Panc1 (cell line): ENCODE measurements around the gene PKNOX2. TPM values are rescaled to one million over a fixed set of nuclear protein-coding genes. Genes with fewer than 3 reads are reported as not detected.

ENCODE experiments used
- ATAC-seq: fragments of 200-7000 bp; cut with Tn5 transposase; 2 replicates; pipeline ENCODE4 v1.9.1; 2020; ENCODE audit warnings: mild to moderate bottlenecking, moderate library complexity
- BruUV-seq: library from RNA; stranded (reverse); fragments of 400-500 nt; replicated peaks from 2 replicates; lab custom pipeline; 2021; lab: Mats Ljungman, UMichigan
- CTCF ChIA-PET: fragments of 300-600 bp; sonication (Branson Sonifier 250); formaldehyde crosslinking; loops from one replicate; lab custom pipeline; 2022; ENCODE audit warnings: antibody characterized with exemption; lab: Charles Lee
- POLR2A ChIA-PET: fragments of 300-600 bp; sonication (Branson Sonifier 250); formaldehyde crosslinking; loops from one replicate; lab custom pipeline; 2022; ENCODE audit warnings: antibody characterized with exemption; lab: Charles Lee
- DNase-seq: peaks from one replicate; pipeline ENCODE4 v3.0.0-alpha.2; 2010; ENCODE audit warnings: low read depth, low spot score
- H3K27ac ChIP-seq: 2 replicates; pipeline ENCODE4 v1.5.1; 2011; ENCODE audit warnings: mild to moderate bottlenecking, low read length, inconsistent platforms
- H3K27me3 ChIP-seq: fragments of 200-500 bp; sonication (Bioruptor generic); 2 replicates; pipeline ENCODE4 v1.6.0; 2014; ENCODE audit warnings: low read length, inconsistent platforms; ENCODE audit not compliant: control insufficient read depth, insufficient read depth
- H3K36me3 ChIP-seq: fragments of 200-500 bp; sonication (Bioruptor generic); 2 replicates; pipeline ENCODE4 v1.5.1; 2014; ENCODE audit warnings: inconsistent platforms, mild to moderate bottlenecking, low read length, moderate library complexity; ENCODE audit not compliant: control insufficient read depth, insufficient read depth
- H3K4me1 ChIP-seq: 2 replicates; pipeline ENCODE4 v1.5.1; 2011; ENCODE audit warnings: inconsistent platforms, mild to moderate bottlenecking, low read length, moderate library complexity; ENCODE audit not compliant: control insufficient read depth, insufficient read depth
- H3K4me3 ChIP-seq, 2 experiments: 2 replicates each; pipeline ENCODE4 v1.5.1; 2011 to 2012; ENCODE audit warnings: low read depth in 2 of 2, low read length in 2 of 2, mild to moderate bottlenecking in 2 of 2, inconsistent platforms in 1 of 2, moderate library complexity in 1 of 2
- H3K9me3 ChIP-seq: fragments of 200-500 bp; sonication (Bioruptor generic); 2 replicates; pipeline ENCODE4 v1.5.1; 2014; ENCODE audit warnings: low read depth, mild to moderate bottlenecking, inconsistent platforms, low read length, moderate library complexity; ENCODE audit not compliant: control insufficient read depth, insufficient read depth
- POLR2AphosphoS5 ChIP-seq: IDR thresholded peaks from 2 replicates; pipeline ENCODE4 v1.6.1; 2012; ENCODE audit warnings: mild to moderate bottlenecking, low read depth, low read length, moderate library complexity
- SIN3A ChIP-seq: IDR thresholded peaks from 2 replicates; pipeline ENCODE4 v1.6.1; 2012; ENCODE audit warnings: low read depth, mild to moderate bottlenecking, low read length, moderate library complexity, borderline replicate concordance; ENCODE audit not compliant: insufficient read depth
- TCF7L2 ChIP-seq: IDR thresholded peaks from 2 replicates; pipeline ENCODE4 v1.6.1; 2011; ENCODE audit warnings: mild to moderate bottlenecking, low read depth, low read length, inconsistent platforms
- in situ Hi-C: cut with HindIII; loops from 2 replicates; pipeline ENCODE4 v1.10.0; 2016; ENCODE audit warnings: low sequenced_read_pairs, low pct_unique_long_range_greater_than_20kb
- intact Hi-C: fragments of 100-400 bp; cut with micrococcal nuclease; formaldehyde crosslinking; loops from one replicate; pipeline ENCODE4 v1.10.0; 2022; ENCODE audit not compliant: unreplicated experiment
- total RNA-seq: library from RNA; stranded (reverse); gene quantifications from one replicate; pipeline ENCODE4 v1.2.1, GENCODE V29; 2021; ENCODE audit not compliant: unreplicated experiment
- TF ChIP-seq, protein P1 (sequence below): fragments of 450-650 bp; IDR thresholded peaks from 2 replicates; pipeline ENCODE4 v1.5.1; 2017; ENCODE audit warnings: mild to moderate bottlenecking
- TF ChIP-seq, protein P2 (sequence below), 2 experiments: IDR thresholded peaks; 2 replicates each; pipeline ENCODE4 v1.6.1; 2011 to 2012; ENCODE audit warnings: low read depth in 2 of 2, control low read depth in 1 of 2, low read length in 1 of 2, mild to moderate bottlenecking in 1 of 2, moderate library complexity in 1 of 2; ENCODE audit not compliant: insufficient read depth in 1 of 2

Gene PKNOX2
- total RNA-seq, 1 experiment from 2014 or later, result not detected

DNA sequence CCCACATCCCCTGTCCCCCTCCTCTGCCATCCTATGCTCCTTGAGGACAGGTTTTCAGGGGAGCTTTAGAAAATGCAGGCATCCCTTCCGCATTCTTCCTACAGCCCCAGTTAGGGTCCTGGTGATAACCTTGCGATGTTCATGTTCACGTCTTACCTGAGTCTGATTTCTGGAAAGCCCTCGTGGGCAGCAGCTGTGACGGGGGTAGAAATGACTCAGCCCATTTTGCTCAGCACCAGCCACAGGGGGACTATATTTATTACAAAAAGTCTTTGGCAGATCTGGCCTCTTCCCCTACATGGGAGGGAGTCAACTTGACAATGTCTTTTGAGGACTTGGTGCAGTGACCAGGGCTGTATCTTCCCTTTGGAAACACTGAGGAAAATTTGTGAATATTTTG lies 12.3 kb downstream of the PKNOX2 start:
- in situ Hi-C loops, result no loop called here
- ChIA-PET CTCF (no interaction called here), POLR2A (no interaction called here)
- Histone ChIP-seq H3K4me1 (no peaks in the 10 kb centered on the region), H3K9me3 (no peaks in the 10 kb centered on the region), H3K4me3 (no peak overlapping the region), H3K36me3 (no peaks in the 10 kb centered on the region), H3K27ac (no peak overlapping the region), H3K27me3 (peaks cover 26% of the 10 kb centered on the region)
- DNase-seq, result no peak
- no peak for ATAC-seq
- intact Hi-C loops, result no loop called here
- TF ChIP-seq, protein P1, sequence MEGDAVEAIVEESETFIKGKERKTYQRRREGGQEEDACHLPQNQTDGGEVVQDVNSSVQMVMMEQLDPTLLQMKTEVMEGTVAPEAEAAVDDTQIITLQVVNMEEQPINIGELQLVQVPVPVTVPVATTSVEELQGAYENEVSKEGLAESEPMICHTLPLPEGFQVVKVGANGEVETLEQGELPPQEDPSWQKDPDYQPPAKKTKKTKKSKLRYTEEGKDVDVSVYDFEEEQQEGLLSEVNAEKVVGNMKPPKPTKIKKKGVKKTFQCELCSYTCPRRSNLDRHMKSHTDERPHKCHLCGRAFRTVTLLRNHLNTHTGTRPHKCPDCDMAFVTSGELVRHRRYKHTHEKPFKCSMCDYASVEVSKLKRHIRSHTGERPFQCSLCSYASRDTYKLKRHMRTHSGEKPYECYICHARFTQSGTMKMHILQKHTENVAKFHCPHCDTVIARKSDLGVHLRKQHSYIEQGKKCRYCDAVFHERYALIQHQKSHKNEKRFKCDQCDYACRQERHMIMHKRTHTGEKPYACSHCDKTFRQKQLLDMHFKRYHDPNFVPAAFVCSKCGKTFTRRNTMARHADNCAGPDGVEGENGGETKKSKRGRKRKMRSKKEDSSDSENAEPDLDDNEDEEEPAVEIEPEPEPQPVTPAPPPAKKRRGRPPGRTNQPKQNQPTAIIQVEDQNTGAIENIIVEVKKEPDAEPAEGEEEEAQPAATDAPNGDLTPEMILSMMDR, result no peak
- no peak for TF ChIP-seq SIN3A
- TF ChIP-seq POLR2AphosphoS5, result no peak
- TF ChIP-seq, protein P2, sequence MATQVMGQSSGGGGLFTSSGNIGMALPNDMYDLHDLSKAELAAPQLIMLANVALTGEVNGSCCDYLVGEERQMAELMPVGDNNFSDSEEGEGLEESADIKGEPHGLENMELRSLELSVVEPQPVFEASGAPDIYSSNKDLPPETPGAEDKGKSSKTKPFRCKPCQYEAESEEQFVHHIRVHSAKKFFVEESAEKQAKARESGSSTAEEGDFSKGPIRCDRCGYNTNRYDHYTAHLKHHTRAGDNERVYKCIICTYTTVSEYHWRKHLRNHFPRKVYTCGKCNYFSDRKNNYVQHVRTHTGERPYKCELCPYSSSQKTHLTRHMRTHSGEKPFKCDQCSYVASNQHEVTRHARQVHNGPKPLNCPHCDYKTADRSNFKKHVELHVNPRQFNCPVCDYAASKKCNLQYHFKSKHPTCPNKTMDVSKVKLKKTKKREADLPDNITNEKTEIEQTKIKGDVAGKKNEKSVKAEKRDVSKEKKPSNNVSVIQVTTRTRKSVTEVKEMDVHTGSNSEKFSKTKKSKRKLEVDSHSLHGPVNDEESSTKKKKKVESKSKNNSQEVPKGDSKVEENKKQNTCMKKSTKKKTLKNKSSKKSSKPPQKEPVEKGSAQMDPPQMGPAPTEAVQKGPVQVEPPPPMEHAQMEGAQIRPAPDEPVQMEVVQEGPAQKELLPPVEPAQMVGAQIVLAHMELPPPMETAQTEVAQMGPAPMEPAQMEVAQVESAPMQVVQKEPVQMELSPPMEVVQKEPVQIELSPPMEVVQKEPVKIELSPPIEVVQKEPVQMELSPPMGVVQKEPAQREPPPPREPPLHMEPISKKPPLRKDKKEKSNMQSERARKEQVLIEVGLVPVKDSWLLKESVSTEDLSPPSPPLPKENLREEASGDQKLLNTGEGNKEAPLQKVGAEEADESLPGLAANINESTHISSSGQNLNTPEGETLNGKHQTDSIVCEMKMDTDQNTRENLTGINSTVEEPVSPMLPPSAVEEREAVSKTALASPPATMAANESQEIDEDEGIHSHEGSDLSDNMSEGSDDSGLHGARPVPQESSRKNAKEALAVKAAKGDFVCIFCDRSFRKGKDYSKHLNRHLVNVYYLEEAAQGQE (IDR thresholded peaks at IDR 0.05; ENCODE audit: insufficient read depth in 1 of 2, low read depth in 2 of 2, low read length in 1 of 2), result no peak
- TF ChIP-seq TCF7L2, result no peak
- BruUV-seq, result no TSS peak

DNA sequence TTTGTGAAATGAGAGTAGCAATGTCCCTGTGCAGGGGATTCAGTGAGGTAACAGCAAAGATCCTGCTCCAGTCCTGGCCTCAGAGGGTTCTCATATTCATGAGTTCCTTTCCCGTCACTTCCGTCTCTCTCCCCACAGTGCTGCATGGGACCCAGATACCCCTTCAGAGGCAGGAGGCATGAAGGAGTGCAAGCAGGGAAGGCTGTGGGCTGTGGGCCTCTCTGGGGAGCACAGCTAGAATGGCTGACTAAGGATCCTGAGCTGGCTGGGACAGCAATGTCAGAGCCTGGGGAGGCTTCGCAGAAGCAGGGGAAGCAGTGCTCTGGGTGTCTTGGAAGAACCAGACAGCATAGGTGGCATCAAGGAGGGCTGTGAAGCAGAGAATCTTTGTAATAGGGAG lies 13.0 kb downstream of the PKNOX2 start:
- in situ Hi-C loops, result no loop called here
- intact Hi-C loops, result no loop called here
- Histone ChIP-seq H3K9me3 (no peaks in the 10 kb centered on the region), H3K27me3 (peaks cover 27% of the 10 kb centered on the region), H3K4me1 (no peaks in the 10 kb centered on the region), H3K36me3 (no peaks in the 10 kb centered on the region), H3K27ac (no peak overlapping the region), H3K4me3 (no peak overlapping the region)
- no peak for TF ChIP-seq SIN3A
- no peak for TF ChIP-seq POLR2AphosphoS5
- ChIA-PET POLR2A (no interaction called here), CTCF (no interaction called here)
- DNase-seq (no peak), ATAC-seq (no peak)
- BruUV-seq, result no TSS peak

DNA sequence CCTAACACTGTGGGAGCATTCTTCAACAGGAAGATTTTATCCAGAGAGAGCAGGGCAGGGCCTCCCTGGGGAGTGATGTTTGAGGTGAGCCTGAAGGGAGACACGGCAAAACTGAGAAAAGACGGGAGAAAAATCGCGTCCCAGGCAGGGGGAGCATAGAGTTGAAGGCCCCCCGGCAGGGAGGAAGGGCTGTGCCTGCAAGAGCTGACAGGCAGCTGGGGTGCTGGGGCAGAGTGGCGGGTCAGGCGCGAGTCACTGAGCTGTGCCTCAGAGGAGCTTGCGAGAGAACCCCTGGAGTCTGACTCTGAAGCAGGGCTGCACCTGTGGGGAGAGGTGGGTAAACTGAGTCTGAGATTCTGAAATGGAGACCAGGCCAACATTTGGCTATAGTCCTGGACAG lies 14.8 kb downstream of the PKNOX2 start:
- in situ Hi-C loops, result no loop called here
- CTCF ChIA-PET, result no interaction called here
- BruUV-seq, result no TSS peak

More for the DNA sequence above, 14.8 kb downstream of the PKNOX2 start:
- DNase-seq (no peak), ATAC-seq (no peak)
- Histone ChIP-seq H3K4me3 (no peak overlapping the region), H3K27ac (no peak overlapping the region), H3K9me3 (no peaks in the 10 kb centered on the region), H3K36me3 (no peaks in the 10 kb centered on the region), H3K27me3 (peaks cover 25% of the 10 kb centered on the region), H3K4me1 (no peaks in the 10 kb centered on the region)
- POLR2A ChIA-PET, result interaction anchor here (0.6 to 0.7 kb wide), 2 partner anchors 9 to 65 kb away, joined by 3 to 4 read pairs; no protein-coding TSS in a partner anchor
- TF ChIP-seq, protein P2 (IDR thresholded peaks at IDR 0.05; ENCODE audit: insufficient read depth in 1 of 2, low read depth in 2 of 2, low read length in 1 of 2), result no peak
- TF ChIP-seq TCF7L2, result no peak
- TF ChIP-seq, protein P1, result no peak
- no peak for TF ChIP-seq SIN3A
- no peak for TF ChIP-seq POLR2AphosphoS5
- intact Hi-C loops, result no loop called here
